GM12878 (cell line): Measurements from ENCODE around the gene ZDHHC11.

Source experiments
- POLR2A ChIP-seq: IDR thresholded peaks from 2 replicates; pipeline ENCODE4 v1.6.1; 2011; ENCODE audit warnings: low read depth, mild to moderate bottlenecking, low read length
- POLR2AphosphoS5 ChIP-seq: IDR thresholded peaks from 2 replicates; pipeline ENCODE4 v1.6.1; 2011; ENCODE audit warnings: mild to moderate bottlenecking, low read length, inconsistent platforms
- YY1 ChIP-seq: IDR thresholded peaks from 2 replicates; pipeline ENCODE4 v1.6.1; 2011; ENCODE audit warnings: low read depth, mild to moderate bottlenecking, low read length

DNA sequence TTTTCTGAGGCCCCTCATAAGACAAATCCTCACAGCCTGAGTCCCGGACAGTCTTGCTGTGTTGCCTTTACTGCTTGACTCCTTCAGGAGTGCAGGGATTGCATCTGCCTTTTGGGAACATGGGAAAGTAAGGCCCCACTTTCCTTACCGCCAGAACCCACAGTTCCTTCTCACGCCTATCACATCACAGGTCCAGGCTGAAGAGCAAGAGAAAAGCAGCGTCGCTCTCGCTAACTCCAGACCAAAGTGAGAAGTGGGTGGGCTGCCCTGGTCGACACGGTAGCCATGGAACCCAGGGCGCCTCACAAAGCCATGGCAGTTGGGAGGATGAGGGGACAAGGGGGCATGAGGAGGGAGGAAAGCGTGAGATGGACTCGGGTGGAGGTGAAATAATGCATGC, 7.9 kb upstream of the ZDHHC11 start:
- TF ChIP-seq YY1 = no peak
- TF ChIP-seq POLR2A = no peak
- no peak for TF ChIP-seq POLR2AphosphoS5
